ENCODE measurements around the gene PRPF19.

DNA sequence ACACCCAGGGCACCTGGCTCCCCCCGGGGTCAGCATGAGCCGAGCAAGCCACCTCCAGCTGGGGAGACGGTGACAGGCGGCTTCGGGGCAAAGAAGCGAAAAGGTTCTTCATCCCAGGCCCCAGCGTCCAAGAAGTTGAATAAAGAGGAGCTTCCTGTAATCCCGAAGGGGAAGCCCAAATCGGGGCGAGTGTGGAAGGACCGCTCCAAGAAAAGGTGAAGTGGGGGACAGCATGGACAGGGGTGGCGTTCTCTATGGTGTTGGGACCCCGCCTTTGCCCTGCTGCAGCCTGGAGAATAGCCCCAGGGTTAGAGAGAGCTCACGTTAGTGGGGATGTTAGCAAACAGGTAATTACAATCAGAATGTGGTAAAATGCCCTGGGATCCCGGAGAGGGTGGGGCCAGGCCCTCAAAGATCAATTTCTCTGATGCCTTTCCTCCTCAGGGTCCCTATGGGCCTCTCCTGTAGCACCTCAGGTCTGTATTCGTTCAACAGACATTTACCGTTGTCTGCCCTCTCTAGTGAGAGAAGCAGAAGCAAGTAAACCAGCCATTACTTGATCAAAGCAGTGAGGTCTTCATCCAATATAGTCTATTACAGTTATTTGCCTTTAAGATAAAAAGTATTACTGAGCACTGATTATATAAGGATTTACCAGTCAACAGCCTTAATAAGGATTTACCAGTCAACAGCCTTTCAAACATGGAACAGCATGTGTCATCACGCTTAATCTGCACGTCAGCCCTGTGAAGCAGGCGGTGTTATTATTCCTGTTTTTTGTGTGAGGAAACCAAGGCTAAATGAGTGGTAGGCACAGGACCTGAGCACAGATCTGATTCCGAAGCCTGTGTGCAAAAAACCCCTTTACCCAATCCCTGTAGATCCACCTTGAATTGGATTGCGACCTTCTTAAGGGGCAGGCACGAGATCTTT lies 63.5 kb downstream of the PRPF19 start:
- TF ChIP-seq CTCF (IDR thresholded peaks at IDR 0.05) (no peak), POLR2A (IDR thresholded peaks at IDR 0.05) (no peak), POLR2AphosphoS5 (IDR thresholded peaks at IDR 0.05) (no peak)
